H1 (cell line): ENCODE data around the gene OLFM1. TPM values are rescaled to one million over a fixed set of nuclear protein-coding genes. Genes with fewer than 3 reads are reported as not detected.

Experiments used
- EP300 ChIP-seq, 2 experiments: IDR thresholded peaks; 1 replicate in 1 of 2; 2 replicates in 1 of 2; pipeline ENCODE4 v1.6.1; 2011 to 2012; ENCODE audit warnings: low read depth in 2 of 2, low read length in 2 of 2, mild to moderate bottlenecking in 2 of 2, borderline replicate concordance in 1 of 2, inconsistent platforms in 1 of 2, moderate library complexity in 1 of 2
- NRF1 ChIP-seq: IDR thresholded peaks from 2 replicates; pipeline ENCODE4 v1.6.1; 2011; ENCODE audit warnings: mild to moderate bottlenecking, low read depth, low read length, improper control_type of control experiment
- RXRA ChIP-seq: IDR thresholded peaks from 2 replicates; pipeline ENCODE4 v1.6.1; 2011; ENCODE audit warnings: low read depth, mild to moderate bottlenecking, low read length, moderate library complexity; ENCODE audit not compliant: insufficient read depth
- polyA plus RNA-seq, 7 experiments: library from polyadenylated mRNA; depleted of rRNA in 3 of 7; stranded (reverse) in 5 of 7; unstranded in 2 of 7; fragments of >200 nt in 5 of 7; fragments of 200-250 nt in 2 of 7; gene quantifications; 1 replicate in 5 of 7; 2 replicates in 1 of 7; 4 replicates in 1 of 7; pipeline versions ENCODE4 v1.2.1 to v1.2.3, GENCODE V29; 2011 to 2013; ENCODE audit warnings: missing spikeins in 2 of 7, mixed read lengths in 2 of 7
- total RNA-seq: library from RNA; stranded (reverse); fragmentation: NEBNext Ultra II Directional; extraction: Animal tissue kit (Norgen Biotek cat#: 25700); gene quantifications from 2 replicates; pipeline ENCODE4 v1.2.1, GENCODE V29; 2021

The OLFM1 gene
- total and polyA plus RNA-seq, 2 of the 8 experiments (the other 6 are each of a cell fraction or from before 2014, with no cell fraction given) = 53.0 to 53.4 TPM

DNA sequence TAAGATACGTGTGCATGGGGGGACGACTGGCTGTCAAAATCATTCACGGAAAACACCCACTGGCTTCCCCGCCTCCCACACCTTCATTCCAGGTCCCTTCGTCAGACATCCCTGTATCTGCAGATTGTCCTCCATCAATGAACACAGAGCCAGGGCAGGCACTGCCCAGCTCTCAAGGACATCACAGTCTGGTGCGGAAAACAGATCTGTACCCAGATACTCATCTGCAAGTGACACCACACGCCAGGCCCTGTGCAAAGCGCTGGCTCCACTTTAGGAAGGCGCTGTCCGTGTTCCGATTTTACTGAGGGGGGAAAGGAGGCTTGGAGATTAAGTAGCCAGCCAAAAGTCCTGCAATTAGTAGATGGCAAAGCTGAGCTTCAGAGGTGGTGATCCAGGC lies 72.3 kb downstream of the OLFM1 start (continued):
- TF ChIP-seq NRF1 (no peak), RXRA (no peak), EP300 (IDR thresholded peaks at IDR 0.05; ENCODE audit: borderline replicate concordance in 1 of 2, low read depth in 2 of 2, low read length in 2 of 2) (no peak)
